HG02571 (cell line): Measurements from ENCODE around the gene CCDC177.

ENCODE experiments used
- ATAC-seq: cut with Tn5 transposase; IDR thresholded peaks from one replicate; pipeline ENCODE4 v1.9.1; 2021; ENCODE audit warnings: mild to moderate bottlenecking, moderate library complexity; ENCODE audit not compliant: unreplicated experiment

Gene CCDC177

DNA sequence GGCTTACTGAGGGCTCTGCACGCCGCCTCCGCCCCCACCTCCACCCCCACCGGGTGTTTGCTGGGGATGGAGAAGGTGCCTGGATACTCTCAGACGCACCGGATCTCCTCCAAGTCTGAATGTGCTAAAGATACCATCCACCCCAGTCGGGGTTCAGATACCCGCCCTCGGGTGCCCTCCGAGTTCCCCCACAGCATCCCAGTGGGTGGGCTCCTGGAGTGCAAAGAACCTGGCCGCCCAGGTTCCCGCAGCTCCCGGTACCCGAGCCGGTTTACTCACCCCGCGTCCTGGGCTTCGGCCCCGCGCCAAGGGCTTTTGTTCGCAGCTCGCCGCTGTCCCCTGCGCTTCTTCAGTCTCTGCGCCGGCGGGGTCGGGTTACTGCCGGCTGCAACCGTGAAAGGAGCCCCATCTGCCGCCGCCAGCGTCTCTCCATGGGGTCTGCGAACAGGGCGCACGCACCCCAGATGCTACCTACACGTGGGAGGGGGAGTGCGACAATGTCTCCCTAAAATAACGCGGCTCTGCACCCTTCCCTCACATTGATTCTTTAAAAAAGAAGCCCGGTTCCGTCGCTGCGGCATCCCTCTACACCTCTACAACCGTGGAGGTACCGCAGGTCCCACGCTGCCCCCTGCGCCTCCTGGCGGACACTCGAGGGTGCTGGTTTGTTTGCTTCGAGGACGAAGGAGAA lies at the start of gene CCDC177:
Gene CCDC177, minus strand, starts transcription at position 609 of the 691 bp plus-strand sequence. CDS start 1,249 bp downstream, outside the sequence.
- ATAC-seq, result no peak

DNA sequence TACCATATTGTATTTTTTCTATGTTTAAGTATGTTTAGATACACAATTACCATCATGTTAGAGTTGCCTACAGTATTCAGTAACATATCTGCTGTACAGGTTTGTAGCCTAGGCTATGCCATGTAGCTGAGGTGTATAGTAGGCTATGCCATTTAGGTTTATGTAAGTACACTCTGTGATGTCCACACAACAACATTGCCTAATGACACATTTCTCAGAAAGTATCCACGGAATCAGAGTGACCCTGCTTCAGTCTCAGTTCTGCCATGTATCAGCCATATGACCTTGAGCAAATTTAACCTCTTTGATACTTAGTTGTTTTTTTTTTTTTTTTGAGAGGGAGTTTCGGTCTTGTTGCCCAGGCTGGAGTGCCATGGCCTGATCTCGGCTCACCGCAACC lies 49.5 kb upstream of the CCDC177 start:
- ATAC-seq, result no peak

DNA sequence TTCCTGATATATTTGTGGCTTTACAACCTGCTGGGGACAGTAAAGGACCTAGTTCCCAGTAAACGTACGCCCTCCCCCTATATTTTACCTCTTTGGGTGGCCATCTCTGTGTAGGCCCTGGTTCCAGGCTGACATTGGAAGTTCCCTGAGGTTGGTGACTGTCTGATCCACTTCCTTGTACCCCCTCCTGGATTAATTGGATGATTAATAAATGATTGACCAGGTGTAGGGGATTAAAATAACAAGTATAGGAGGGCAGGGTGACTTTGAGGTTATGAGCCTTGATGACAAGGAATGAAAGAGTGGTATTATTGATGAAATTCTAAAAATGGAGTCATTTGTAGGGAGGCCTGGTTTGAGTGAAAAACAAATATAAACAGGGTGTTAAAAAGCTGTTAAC lies 46.3 kb upstream of the CCDC177 start:
- no peak for ATAC-seq

DNA sequence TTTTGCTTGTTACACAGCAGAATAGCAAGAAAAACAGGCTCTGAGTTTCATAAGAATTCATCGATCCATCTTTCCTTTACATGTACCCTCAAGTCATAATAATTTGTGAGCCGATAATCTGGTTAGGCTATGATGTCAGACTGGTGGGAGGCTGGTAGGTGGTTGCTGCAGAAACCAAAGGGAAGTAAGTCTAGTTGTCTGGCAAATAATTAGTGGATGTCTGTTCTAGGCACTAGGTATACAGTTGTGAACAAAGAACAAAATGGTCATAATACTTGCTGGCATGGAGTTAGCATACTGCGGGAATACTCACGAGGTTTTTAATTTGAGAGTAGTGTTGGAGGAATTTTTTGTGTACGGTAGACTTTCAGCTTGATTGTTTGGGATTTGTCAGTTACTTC lies 45.5 kb upstream of the CCDC177 start:
- ATAC-seq, result no peak

DNA sequence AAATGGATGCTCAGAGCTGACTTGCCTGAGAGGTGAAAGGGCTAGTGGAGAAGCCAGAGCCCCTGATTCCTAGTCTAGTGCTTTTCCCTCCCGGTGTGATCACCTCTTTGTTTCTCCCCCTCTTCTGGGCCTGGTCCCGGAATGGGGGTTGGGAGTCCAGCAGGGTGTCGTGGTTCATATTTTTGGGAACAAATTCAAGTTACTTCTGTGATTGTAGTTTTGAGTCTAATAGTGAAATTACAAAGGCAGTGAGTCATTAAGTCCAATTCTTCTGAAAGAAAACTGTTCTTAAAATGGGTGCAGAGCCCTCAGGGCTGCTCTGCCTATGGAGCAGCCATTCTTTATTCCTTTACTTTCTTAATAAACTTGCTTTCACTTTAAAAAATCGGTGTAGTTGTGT lies 44.3 kb upstream of the CCDC177 start:
- ATAC-seq, result no peak

DNA sequence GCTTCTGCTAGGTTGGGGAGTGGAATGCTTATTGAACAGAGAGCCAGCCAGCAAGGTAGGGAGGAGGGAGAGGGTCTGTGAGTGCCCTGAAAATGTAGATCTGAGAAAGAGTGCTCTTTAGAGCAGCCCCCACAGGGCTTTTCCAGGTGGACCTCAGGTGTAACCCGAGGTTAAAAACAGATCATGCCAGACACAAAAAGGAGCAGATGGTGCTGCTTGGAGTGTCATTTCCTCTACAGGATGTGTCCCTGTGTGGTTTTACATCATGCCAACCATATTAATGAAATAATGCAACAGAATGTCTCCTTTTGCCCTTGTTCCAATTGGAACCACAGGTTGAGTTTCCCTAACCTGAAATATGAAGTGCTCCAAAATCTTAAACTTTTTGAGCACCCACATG lies 43.1 kb upstream of the CCDC177 start:
- ATAC-seq, result no peak

DNA sequence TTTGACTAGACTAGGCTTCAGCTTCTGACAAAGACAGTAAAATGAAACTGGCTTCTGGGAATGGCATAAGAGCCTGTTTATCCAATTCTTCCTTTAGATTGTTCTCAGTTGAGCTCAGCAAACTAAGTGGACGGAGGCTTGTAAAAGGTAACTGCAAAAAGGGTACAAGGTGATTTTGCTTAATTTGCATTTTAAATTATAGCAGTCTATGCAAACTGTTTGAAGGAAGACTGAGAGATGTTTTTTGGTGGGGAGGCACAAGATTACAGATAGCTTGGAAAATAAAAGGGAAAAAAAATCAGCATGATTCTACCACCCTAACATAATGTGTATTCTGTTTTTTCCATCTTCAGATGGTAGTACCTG lies 41.7 kb upstream of the CCDC177 start:
- ATAC-seq, result no peak

DNA sequence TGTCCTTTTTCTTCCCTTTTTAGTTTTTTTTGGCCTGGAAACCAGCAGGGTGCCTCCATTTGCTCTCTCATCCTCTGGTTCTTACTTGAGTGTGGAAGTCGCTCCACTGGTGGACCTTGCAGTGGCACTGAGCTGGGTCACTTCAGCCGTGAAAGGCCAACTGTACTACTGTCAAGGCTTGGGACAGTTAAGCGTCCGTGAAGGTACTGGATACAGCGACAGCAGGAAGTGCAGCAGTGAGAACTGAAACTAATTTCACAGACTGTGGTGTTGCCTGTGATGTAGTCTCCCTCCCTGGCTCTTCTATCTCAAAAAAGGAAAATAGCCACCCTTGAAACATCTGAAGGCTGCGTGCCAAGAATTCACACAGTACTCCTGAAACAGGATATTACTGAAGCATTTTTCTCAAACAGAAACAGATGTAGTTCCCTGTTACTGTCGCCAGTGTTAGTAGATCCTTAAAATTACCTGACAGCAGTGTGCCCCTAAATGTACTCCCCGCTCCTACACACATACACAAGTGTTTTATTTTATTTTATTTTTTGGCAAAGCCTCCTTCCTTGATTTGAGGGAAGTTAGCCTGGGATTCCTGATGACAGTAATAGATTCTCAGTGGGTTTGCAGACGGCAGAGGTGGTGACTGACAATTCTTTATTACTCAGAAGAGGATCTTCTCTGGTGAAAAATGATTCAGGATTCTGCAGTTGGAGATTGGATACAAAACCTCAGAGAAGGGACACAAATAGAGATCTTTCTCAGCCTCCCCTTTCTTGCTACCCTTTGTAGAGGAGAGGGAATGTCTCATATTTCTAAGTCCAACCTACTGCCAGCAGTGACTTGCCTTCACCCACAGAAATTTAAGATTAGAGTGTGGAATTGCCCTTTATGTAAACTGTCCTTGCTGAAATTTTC lies 41.1 kb upstream of the CCDC177 start:
- ATAC-seq, result peak; percentile 45

DNA sequence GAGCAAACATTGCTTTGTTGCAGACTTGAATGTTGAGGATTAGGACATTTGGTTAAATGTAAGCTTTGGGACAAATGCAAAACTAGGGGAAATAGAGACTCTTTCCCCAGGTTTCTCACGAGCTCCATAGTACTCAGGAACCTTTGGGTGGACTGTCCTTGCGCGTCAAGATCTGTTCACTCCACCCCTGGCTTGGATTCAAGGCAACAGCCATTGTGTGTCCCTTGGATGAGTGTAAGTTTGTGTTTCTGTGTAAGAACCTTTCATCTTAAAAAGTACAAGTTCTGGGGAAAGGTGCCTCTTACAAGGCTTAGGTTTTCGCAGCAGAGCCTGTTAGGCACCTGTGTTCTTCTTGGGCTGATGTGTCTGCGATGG lies 40.4 kb upstream of the CCDC177 start:
- ATAC-seq, result peak; percentile 1

DNA sequence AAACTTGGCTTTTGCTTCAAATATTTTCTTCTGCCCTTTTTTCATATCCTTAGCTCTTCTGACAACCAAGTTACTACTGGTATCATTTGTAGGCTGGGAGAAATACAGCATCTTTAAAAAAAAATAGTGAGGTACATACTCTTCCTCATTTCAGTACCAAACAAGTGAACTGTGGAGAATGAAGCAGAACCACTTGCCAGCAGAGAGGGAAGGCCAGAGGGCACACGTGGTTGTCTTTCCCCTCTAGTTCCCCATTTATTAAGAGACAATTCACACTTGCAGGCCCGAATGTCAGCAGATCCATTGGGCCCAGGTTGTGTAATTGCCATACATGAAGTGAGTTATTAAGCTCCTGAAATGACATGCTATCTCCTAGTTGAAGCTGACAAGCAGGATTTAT lies 39.9 kb upstream of the CCDC177 start:
- no peak for ATAC-seq

DNA sequence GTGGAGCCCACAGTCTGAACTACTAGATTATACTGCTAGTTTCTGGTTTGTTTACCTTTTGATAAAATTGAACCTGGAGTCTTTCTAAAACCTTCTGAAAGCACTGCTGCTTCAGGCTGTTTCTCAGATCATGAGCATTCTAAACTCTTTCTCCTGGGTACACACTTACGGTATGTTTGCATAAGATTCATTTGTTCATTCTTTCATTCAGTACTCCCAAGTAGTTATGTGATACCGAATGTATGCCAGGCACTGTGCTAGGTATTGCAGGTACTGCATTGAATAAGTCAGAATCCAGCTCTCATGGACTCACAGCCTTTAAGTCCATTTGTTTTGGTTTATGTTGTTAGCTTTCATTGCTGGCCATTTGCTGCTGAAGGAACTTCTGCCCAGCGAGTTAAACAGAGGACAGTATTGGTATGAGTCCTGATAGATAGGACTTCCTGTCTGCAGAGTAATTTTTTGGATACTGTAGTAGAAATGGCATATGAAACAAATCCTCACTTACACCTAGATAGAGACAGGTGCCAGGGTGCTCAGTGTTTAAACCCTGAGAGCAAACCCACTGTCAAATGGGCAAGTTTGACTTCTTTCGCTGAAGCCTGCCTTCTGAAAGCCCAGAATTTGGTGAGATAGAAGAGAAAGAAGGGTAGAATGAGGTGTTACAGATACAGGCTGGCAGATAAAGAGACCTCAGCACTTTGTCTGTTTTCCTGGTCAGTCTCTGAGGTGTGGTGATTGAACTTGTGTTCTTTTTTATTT lies 38.8 kb upstream of the CCDC177 start:
- no peak for ATAC-seq

DNA sequence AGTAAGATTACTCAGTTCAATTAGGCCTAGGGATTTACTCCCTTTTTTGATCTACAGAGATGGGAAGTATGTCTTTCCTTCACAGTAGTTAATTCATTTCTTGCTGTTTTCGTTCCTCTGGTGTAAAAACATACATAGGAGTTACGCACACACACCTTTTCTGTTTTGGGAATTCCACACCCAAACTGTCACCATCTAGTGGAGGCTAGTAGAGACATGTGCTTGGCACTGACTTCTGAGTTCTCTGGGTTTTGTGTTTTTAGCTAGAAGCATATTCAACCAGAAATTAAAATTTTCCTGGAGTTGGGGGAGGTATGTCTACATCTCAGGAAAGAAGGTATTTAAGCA lies 38.1 kb upstream of the CCDC177 start:
- ATAC-seq, result no peak

DNA sequence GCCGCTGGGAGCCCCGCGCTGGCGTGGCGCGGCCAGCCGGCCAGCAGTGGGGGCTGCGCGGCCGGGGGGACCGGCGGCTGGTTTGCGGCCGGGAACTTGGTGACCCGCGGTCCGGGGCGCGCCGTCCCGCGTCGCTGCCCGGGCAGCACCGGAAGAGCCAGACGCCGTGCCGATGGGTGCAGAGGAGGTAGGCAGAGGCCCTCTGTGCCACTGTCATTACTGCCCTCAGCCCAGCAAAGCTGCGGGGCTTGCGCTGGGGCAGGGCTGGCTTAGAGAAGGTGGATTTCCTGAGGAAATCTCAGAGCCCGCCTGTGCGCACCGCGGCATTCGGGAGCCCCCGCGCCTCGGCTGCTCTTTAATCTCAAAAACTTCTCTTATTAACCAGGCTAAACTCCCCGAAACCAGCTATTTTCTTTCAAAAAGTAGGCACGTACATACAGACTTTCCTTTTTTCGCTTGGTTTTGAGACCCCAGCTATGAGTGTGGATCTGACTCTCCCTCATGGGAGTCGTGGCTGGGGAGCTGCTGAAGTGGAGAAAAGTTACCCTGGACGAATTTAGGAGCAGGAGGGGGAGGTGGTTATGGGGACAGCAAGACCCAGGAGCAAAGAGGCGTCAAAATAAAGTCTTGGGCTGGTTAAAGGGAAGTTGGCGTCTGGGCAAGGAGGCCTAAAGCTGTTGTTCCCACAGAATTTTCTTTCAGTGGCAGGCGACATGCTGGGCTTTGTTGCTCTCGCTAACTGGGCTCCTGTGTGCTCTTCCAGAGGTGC lies 37.5 kb upstream of the CCDC177 start:
- ATAC-seq, result peak; percentile 12

DNA sequence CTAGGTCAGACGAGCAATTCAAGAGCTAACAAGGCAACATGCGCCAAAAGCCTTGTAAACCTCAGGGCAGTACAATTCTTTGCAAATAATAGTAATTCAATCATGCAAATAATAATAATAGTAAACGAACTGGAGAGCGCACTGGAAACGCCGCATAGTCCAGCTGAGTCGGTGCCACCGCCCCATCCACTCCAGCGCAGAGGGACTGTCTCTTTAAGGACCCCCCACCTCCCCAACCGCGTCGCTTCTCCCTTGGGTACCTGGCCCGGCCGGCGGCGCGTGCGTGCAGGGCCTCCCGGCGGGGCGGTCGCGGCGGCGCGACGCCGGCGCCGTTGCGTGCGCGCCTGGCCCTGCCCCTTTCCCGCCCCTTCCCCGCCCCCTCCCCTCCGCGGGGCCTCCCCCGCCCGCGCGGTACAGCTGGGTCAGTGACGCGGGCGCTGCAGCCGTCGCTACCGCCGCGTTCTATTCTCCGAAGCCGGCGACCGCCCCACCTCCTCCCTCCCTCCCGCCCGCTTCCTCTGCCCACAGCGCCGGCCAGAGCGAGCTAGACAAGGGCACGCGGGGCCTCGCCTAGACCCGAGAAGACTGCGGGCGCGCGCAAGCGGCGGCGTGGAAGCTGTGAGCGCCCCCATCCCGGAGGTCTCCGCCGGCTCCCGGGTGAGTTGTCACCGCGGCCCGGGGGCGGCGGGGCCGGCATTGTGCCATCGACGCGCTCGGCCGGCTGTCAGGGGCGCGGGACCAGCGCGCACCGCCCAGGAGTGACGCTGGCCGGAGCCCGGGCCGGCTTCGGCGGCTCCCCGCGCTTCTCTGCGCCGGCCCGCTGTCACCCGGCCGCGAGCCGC lies 36.7 kb upstream of the CCDC177 start, which contains the start of gene SUSD6:
Gene SUSD6, plus strand, starts transcription at position 425 of the 842 bp plus-strand sequence. CDS start 46,997 bp downstream, outside the sequence.
- ATAC-seq, result peak; percentile 51

DNA sequence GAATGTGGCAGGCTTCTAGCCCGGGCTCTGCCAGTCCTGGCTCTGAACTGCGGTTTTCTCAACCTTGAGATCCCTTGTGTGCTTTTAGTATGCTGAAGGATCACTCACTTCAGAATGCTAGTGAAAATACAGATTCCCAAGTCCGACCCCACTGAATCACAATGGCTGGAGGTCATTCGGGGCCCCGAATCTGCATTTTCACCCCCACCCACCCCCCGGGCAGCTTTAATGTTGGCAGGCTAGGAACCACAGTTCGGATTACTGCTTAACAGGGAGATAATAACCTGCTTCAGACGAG lies 36.2 kb upstream of the CCDC177 start:
- no peak for ATAC-seq

DNA sequence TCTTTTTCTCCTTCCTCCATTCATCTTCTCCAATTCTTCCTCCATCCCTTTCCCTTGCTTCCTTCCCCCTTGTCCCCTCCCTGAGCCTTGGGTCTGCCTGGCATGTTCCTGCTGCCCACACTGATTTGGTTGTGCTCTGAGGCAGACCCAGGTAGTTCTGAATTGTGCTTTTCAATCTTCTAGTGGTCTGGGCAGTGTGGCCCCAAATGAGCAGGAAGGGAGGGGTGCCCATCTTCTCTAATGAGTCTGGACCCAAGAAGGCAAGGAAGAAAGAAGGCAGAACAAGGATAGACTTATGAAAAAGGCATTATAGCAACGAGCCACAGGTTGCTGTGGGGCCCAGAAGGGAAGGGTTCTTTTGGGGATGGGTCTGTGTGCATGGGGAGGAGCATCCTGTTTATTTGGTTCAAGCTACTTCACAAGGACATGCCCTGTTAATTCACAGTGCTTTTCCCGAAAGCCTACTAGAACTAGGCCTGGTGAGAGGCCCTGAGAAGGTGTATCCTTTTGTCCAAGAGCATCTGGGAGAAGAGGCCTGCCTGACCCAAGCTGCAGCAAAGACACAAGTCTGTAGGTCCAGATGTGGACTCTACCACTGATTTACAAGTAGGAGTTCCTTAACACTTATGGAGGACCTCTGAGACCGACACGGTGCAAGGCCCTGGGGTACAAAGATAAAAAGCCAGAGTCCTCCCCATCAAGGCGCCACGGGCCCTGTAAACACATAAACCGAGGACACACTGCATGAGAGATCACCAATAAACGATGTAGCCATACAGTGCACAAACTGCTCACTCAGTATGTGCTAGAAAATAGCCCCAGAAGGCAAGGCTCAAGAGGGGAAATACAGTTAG lies 35.6 kb upstream of the CCDC177 start:
- ATAC-seq, result no peak

DNA sequence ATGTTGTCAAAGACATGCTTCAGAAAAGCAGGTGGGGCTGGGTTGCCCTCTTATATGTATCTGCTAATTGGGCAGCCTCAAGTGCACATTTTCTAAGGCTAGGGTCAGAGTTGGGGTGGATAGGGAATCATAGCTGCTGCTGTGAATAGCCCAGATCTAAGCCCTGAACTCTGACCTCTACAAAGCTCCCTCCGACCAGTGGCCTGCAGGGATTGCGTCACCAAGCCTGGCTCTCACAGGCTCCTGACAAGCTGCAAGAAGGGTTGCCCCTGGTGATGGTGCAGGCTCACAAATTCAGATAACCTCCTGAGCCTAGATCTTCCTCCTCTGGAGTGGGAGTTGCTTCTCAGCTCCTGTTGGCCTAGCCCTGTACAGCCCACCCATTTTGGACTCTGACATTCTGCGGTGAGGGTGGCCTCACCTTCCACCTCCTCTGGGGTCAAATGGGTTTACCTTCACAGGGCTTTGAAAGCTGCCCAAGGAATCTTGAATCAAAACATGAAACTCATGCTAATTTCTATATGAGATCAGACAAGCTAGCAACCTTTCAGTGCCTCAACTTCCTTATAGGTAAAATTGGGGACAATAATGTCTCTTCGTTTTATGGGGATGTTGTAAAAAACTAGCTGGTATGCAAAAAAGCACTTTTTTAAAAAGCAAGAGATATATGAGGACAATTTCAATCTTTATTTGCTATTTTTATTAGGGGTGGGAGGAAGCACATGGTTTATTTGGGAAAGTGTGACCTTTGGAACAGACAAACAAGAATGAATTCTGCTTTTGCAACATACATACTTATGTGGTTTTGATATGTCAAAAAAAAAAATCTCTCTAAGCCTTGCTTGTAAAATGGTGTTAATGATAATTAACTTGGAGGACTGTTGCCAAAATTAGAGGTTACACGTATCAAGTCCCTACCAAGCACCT lies 31.9 kb upstream of the CCDC177 start:
- no peak for ATAC-seq

DNA sequence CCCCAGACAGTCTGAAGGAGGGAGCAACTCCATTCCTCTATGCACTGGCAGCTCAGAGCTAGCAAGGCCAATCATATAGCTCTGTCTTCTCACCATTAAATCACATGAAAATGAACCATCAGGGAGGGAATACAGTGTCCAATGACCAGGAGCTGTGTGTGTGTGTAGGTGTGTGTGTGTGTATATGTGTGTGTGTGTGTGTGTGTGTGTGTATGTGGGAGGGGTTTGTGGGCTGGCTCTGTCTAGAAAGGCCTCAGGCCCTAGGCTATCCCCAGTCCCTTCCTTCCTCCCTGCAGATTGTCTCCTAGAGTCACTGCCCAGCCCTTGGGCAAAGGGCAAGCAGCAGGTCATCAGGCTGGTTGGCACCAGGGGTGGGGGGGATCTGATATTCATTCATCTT lies 31.1 kb upstream of the CCDC177 start:
- ATAC-seq, result no peak
